SK-N-MC (cell line): Measurements from ENCODE around the gene RSRC1.

ENCODE experiments used
- FOXP2 ChIP-seq: optimal IDR thresholded peaks from 2 replicates; pipeline ENCODE3; 2011; ENCODE audit warnings: mild to moderate bottlenecking, moderate library complexity; ENCODE audit not compliant: insufficient read depth; ENCODE audit errors: extremely low read length, control extremely low read depth
- POLR2AphosphoS5 ChIP-seq: IDR thresholded peaks from 2 replicates; pipeline ENCODE4 v1.6.1; 2012; ENCODE audit warnings: mild to moderate bottlenecking, low read depth, low read length, borderline replicate concordance

- TF ChIP-seq POLR2AphosphoS5, result no peak
- no peak for TF ChIP-seq FOXP2
Measured at GRCh38 chr3:158095111-158095813, 14.6 kb upstream of the RSRC1 start.
